ENCODE measurements around the gene BCL2. TPM values are rescaled to one million over a fixed set of nuclear protein-coding genes. Genes with fewer than 3 reads are reported as not detected.

The BCL2 gene
- total RNA-seq, 1 donor from 2014 or later = 14.1 TPM

DNA sequence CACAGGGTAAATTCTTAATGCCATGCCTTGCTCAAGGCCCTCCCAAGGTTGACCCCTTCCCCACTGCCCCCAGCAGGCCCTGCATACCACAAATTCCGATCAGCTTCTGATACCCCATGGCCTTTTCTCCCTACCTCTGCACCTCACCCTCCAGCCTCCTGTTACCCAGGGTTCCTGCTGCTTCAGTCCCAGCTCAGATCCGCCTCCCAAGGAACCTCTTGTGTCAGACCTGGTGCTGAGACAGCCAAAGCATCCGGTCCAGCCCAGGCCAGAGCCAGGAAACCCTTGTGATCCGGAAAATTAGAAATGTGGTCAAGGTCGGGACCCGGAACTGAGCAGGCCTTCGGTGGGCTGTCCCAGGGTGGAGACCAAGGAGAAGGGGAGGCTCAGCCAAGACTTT, 231.3 kb downstream of the BCL2 start:
- DNase-seq (ENCODE audit: low read depth, low spot score) = no peak
- H3K36me3 Mint-ChIP-seq (ENCODE audit: low read depth) = no peaks in the 10 kb centered on the region

DNA sequence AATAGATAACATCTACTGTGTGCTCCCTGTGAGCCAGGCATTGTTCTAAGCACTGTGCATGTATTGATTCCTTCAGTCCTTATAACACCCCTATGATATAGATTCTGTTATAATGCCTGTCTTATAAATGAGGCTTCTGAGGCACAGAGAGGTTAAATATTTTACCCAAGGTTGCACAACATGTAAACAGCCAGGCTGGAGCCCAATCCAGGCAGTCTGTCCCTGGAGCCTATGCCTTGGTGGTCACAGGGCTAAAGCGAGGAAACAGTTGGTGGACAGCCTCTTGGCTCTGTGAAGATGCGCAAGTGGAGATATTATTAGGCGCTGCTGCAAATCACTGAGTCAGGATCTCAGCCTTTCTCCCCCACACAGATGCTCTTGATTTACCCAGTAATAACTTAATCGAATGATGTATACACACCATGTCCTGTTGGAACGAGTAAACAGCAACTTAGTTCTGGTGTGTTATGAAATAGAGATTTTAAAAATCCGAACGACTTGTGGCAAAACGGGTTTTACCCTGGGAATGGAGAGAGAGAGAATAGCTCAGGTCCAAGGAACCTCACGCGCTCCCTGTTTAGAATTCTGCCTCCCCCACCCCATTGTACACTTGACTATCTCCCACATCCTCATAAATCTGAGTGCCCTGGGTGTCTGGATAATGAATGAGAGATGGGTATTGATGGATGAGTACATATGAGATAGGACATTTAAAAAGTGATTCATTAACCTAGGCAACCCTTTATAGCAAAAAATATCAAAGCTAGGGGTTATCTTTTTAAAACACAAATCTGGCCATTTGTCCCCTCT, 231.9 kb downstream of the BCL2 start:
- H3K4me3 Mint-ChIP-seq = no peak overlapping the region
- TF ChIP-seq, protein P1, sequence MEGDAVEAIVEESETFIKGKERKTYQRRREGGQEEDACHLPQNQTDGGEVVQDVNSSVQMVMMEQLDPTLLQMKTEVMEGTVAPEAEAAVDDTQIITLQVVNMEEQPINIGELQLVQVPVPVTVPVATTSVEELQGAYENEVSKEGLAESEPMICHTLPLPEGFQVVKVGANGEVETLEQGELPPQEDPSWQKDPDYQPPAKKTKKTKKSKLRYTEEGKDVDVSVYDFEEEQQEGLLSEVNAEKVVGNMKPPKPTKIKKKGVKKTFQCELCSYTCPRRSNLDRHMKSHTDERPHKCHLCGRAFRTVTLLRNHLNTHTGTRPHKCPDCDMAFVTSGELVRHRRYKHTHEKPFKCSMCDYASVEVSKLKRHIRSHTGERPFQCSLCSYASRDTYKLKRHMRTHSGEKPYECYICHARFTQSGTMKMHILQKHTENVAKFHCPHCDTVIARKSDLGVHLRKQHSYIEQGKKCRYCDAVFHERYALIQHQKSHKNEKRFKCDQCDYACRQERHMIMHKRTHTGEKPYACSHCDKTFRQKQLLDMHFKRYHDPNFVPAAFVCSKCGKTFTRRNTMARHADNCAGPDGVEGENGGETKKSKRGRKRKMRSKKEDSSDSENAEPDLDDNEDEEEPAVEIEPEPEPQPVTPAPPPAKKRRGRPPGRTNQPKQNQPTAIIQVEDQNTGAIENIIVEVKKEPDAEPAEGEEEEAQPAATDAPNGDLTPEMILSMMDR (conservative IDR thresholded peaks at IDR 0.05) = no peak
- no peaks in the 10 kb centered on the region for H3K27me3 Mint-ChIP-seq (ENCODE audit: low read depth)
- peaks cover 3% of the 10 kb centered on the region for H3K4me1 Mint-ChIP-seq
- H3K27ac Mint-ChIP-seq (ENCODE audit: unreplicated experiment) = no peak overlapping the region
- no peaks in the 10 kb centered on the region for H3K9me3 Mint-ChIP-seq
- H3K36me3 Mint-ChIP-seq (ENCODE audit: low read depth) = no peaks in the 10 kb centered on the region
- no peak for DNase-seq (ENCODE audit: low read depth, low spot score)

More for the DNA sequence above, 231.3 kb downstream of the BCL2 start:
- Mint-ChIP-seq H3K4me3 (no peak overlapping the region), H3K4me1 (peaks cover 3% of the 10 kb centered on the region), H3K9me3 (no peaks in the 10 kb centered on the region), H3K27me3 (ENCODE audit: low read depth) (no peaks in the 10 kb centered on the region), H3K27ac (ENCODE audit: unreplicated experiment) (no peak overlapping the region)
- TF ChIP-seq, protein P1 (conservative IDR thresholded peaks at IDR 0.05) = no peak

DNA sequence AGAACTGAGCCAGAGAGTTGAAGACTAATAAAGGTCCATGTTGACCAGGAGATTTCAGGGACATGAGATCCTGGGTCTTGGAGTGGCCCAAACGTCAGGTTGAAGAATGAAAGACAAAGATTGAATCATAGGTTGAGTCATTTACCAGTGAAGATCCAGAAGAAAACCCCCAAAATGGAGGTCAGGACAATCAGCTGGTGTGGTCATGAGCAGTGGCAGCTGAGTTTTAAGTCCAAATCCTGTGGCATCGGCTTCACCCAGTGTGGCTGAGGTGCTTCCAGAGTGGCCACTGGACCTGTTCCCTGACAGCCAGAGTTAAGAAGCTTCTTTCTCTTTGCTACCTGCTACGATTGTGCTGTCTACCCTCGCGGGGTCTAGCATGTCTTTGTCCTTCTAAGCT, 234.0 kb downstream of the BCL2 start:
- no peak for DNase-seq (ENCODE audit: low read depth, low spot score)
- Mint-ChIP-seq H3K4me1 (peaks cover 3% of the 10 kb centered on the region), H3K27ac (ENCODE audit: unreplicated experiment) (no peak overlapping the region), H3K27me3 (ENCODE audit: low read depth) (no peaks in the 10 kb centered on the region), H3K36me3 (ENCODE audit: low read depth) (no peaks in the 10 kb centered on the region), H3K4me3 (no peak overlapping the region), H3K9me3 (no peaks in the 10 kb centered on the region)
- TF ChIP-seq, protein P1 (conservative IDR thresholded peaks at IDR 0.05) = no peak

DNA sequence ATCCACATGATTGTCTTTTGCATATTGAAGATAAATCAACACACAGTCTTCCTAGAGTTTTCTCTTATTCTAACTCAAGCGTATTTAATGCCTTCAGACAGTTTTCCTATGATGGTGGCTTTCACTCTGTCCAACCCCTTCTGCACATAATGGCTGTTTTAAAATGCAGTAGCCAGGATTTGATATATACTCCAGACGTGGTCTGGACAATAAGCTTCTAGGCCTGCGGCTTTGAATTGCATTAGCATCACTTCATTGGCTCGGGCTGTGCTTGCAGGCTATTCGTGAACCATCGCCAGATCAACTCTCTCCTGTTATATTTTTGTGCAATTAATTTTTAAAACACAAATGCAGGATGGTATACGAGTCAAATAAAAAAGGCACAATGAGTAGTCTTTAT, 235.3 kb downstream of the BCL2 start:
- Mint-ChIP-seq H3K4me1 (peaks cover 1% of the 10 kb centered on the region), H3K27ac (ENCODE audit: unreplicated experiment) (no peak overlapping the region), H3K4me3 (no peak overlapping the region), H3K27me3 (ENCODE audit: low read depth) (no peaks in the 10 kb centered on the region), H3K9me3 (peaks cover 5% of the 10 kb centered on the region), H3K36me3 (ENCODE audit: low read depth) (peaks cover 3% of the 10 kb centered on the region)
- TF ChIP-seq, protein P1 (conservative IDR thresholded peaks at IDR 0.05) = no peak
- DNase-seq (ENCODE audit: low read depth, low spot score) = no peak

DNA sequence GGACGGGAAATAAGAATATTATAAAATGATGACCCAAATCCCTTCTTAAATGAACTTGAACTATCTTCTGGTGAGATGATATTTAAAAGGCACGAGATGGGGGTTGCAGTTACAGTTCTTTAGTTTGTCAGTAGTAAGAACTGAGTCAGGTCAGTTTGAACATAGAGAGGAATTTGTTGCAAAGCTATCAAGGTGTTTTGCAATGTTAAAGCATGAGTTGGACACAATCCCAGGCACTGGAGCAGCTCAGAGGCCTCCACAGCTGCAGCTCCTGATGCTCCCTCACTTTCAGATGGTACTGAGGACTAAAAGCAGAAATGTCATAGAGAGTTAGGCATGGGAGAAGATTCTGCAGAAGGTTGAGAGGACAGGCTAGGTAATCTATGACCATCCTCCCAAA, 236.0 kb downstream of the BCL2 start:
- H3K27me3 Mint-ChIP-seq (ENCODE audit: low read depth) = no peaks in the 10 kb centered on the region
- no peaks in the 10 kb centered on the region for H3K4me1 Mint-ChIP-seq
- TF ChIP-seq, protein P1 (conservative IDR thresholded peaks at IDR 0.05) = no peak

More for the DNA sequence above, 236.0 kb downstream of the BCL2 start:
- no peak overlapping the region for H3K27ac Mint-ChIP-seq (ENCODE audit: unreplicated experiment)
- H3K4me3 Mint-ChIP-seq = no peak overlapping the region
- peaks cover 3% of the 10 kb centered on the region for H3K36me3 Mint-ChIP-seq (ENCODE audit: low read depth)
- no peak for DNase-seq (ENCODE audit: low read depth, low spot score)
- H3K9me3 Mint-ChIP-seq = peaks cover 5% of the 10 kb centered on the region
